Peyer's patch (tissue), 4 donors: ENCODE data around the gene ARL15. TPM values are rescaled to one million over a fixed set of nuclear protein-coding genes. Genes with fewer than 3 reads are reported as not detected.

Experiments
- DNase-seq, 3 donors: peaks; one replicate each; pipeline ENCODE4 v3.0.0-alpha.2; 2017 to 2019
- H3K27ac ChIP-seq, 4 donors: fragments of 200-600 bp; sonication (generic); one replicate each; pipeline ENCODE4 v1.5.1; 2016 to 2019
- H3K27me3 ChIP-seq, 2 donors: fragments of 200-600 bp; sonication (generic); one replicate each; pipeline ENCODE4 v1.5.1; 2019
- H3K36me3 ChIP-seq, 3 donors: fragments of 200-600 bp; sonication (generic); one replicate each; pipeline ENCODE4 v1.5.1; 2016 to 2019
- H3K4me1 ChIP-seq, 4 donors: fragments of 200-600 bp; sonication (generic); one replicate each; pipeline ENCODE4 v1.5.1; 2016 to 2019
- H3K4me3 ChIP-seq, 4 donors: fragments of 200-600 bp; sonication (generic); 1 replicate in 3 of 4; 2 replicates in 1 of 4; pipeline ENCODE4 v1.5.1; 2016 to 2019; ENCODE audit warnings: mild to moderate bottlenecking in 1 of 4
- H3K9me3 ChIP-seq, 4 donors: fragments of 200-600 bp; sonication (generic); one replicate each; pipeline ENCODE4 v1.5.1; 2016 to 2019; ENCODE audit warnings: mild to moderate bottlenecking in 1 of 4
- CTCF ChIP-seq, 6 experiments: fragments of 450-650 bp in 4 of 6; fragments of 200-600 bp in 2 of 6; sonication (generic) in 1 of 6; IDR thresholded peaks; one replicate each; pipeline ENCODE4 v1.5.1; 2017 to 2019; ENCODE audit warnings: antibody characterized with exemption in 6 of 6, mild to moderate bottlenecking in 3 of 6, moderate library complexity in 1 of 6
- POLR2A ChIP-seq, 2 donors: fragments of 450-650 bp; IDR thresholded peaks; one replicate each; pipeline ENCODE4 v1.5.1; 2017; ENCODE audit warnings: antibody characterized with exemption in 2 of 2, mild to moderate bottlenecking in 2 of 2, moderate library complexity in 2 of 2
- total RNA-seq, 4 donors: library from RNA; depleted of rRNA; stranded (reverse); fragments of >200 nt; gene quantifications; one replicate each; pipeline ENCODE4 v1.1.0, GENCODE V29; 2016

Gene ARL15
- total RNA-seq, 4 donors from 2014 or later: 18.0 to 44.5 (median 38.7) TPM

GRCh38 chr5:54146916-54147315, 163.5 kb downstream of the ARL15 start:
- no peak for DNase-seq
- Histone ChIP-seq H3K36me3 (no peaks in the 10 kb centered on the region), H3K27me3 (no peaks in the 10 kb centered on the region), H3K27ac (no peak overlapping the region), H3K9me3 (no peaks in the 10 kb centered on the region), H3K4me1 (no peaks in the 10 kb centered on the region), H3K4me3 (no peak overlapping the region)
- TF ChIP-seq POLR2A (IDR thresholded peaks at IDR 0.05): no peak
- TF ChIP-seq CTCF (IDR thresholded peaks at IDR 0.05): no peak

- TF ChIP-seq POLR2A (IDR thresholded peaks at IDR 0.05) (no peak), CTCF (IDR thresholded peaks at IDR 0.05) (no peak)
- Histone ChIP-seq H3K36me3 (no peaks in the 10 kb centered on the region), H3K9me3 (no peaks in the 10 kb centered on the region), H3K4me1 (no peaks in the 10 kb centered on the region), H3K27ac (no peak overlapping the region), H3K4me3 (no peak overlapping the region), H3K27me3 (no peaks in the 10 kb centered on the region)
- no peak for DNase-seq
Measured at GRCh38 chr5:54146390-54146789, 164.0 kb downstream of the ARL15 start.

- Histone ChIP-seq H3K9me3 (no peaks in the 10 kb centered on the region), H3K27ac (no peak overlapping the region), H3K36me3 (no peaks in the 10 kb centered on the region), H3K4me3 (no peak overlapping the region), H3K27me3 (no peaks in the 10 kb centered on the region), H3K4me1 (no peaks in the 10 kb centered on the region)
- TF ChIP-seq POLR2A (IDR thresholded peaks at IDR 0.05) (no peak), CTCF (IDR thresholded peaks at IDR 0.05) (no peak)
- no peak for DNase-seq
Measured at GRCh38 chr5:54140247-54140840, 170.0 kb downstream of the ARL15 start.

GRCh38 chr5:54136516-54137440, 173.6 kb downstream of the ARL15 start:
- H3K36me3 ChIP-seq: no peaks in the 10 kb centered on the region
- H3K4me3 ChIP-seq: no peak overlapping the region
- no peaks in the 10 kb centered on the region for H3K9me3 ChIP-seq
- TF ChIP-seq POLR2A (IDR thresholded peaks at IDR 0.05) (no peak), CTCF (IDR thresholded peaks at IDR 0.05) (no peak)
- no peak for DNase-seq
- no peak overlapping the region for H3K27ac ChIP-seq
- no peaks in the 10 kb centered on the region for H3K27me3 ChIP-seq
- H3K4me1 ChIP-seq: no peaks in the 10 kb centered on the region

- H3K9me3 ChIP-seq: no peaks in the 10 kb centered on the region
- no peaks in the 10 kb centered on the region for H3K27me3 ChIP-seq
- H3K4me3 ChIP-seq: no peak overlapping the region
- DNase-seq: no peak
- H3K4me1 ChIP-seq: no peaks in the 10 kb centered on the region
- TF ChIP-seq POLR2A (IDR thresholded peaks at IDR 0.05) (no peak), CTCF (IDR thresholded peaks at IDR 0.05) (no peak)
- no peaks in the 10 kb centered on the region for H3K36me3 ChIP-seq
- H3K27ac ChIP-seq: no peak overlapping the region
Measured at GRCh38 chr5:54135042-54135441, 175.3 kb downstream of the ARL15 start.
